Mucosa of rectum (tissue), 2 donors: Measurements from ENCODE around the gene ZNF80.
A peak's percentile ranks its signal among the peaks of the same experiment; 100 is the strongest.

ENCODE experiments used
- H3K27ac ChIP-seq, 2 donors: one replicate each; pipeline ENCODE4 v1.7.0; 2013; ENCODE audit warnings: inconsistent platforms in 2 of 2, low read depth in 2 of 2, low read length in 2 of 2
- H3K27me3 ChIP-seq, 2 donors: one replicate each; pipeline ENCODE4 v1.7.0; 2013; ENCODE audit warnings: low read length in 2 of 2; ENCODE audit not compliant: control insufficient read depth in 2 of 2, insufficient read depth in 2 of 2
- H3K36me3 ChIP-seq, 2 donors: one replicate each; pipeline ENCODE4 v1.7.0; 2013; ENCODE audit warnings: low read length in 2 of 2; ENCODE audit not compliant: control insufficient read depth in 2 of 2, insufficient read depth in 2 of 2
- H3K4me1 ChIP-seq, 2 donors: one replicate each; pipeline ENCODE4 v1.7.0; 2013; ENCODE audit warnings: low read length in 2 of 2, mild to moderate bottlenecking in 1 of 2; ENCODE audit not compliant: control insufficient read depth in 2 of 2, insufficient read depth in 2 of 2
- H3K4me3 ChIP-seq, 2 donors: one replicate each; pipeline ENCODE4 v1.7.0; 2013; ENCODE audit warnings: low read length in 2 of 2
- H3K9ac ChIP-seq, 2 donors: one replicate each; pipeline ENCODE4 v1.7.0; 2013; ENCODE audit warnings: low read length in 2 of 2, low read depth in 1 of 2, mild to moderate bottlenecking in 1 of 2
- H3K9me3 ChIP-seq, 2 donors: one replicate each; pipeline ENCODE4 v1.7.0; 2013; ENCODE audit warnings: low read length in 2 of 2; ENCODE audit not compliant: control insufficient read depth in 2 of 2
- donor health status: healthy.
- donor health status: Normal muscosa, but diverticular disease.

Gene ZNF80

GRCh38 chr3:114221165-114221880 is 16.1 kb downstream of the ZNF80 start:
- no peaks in the 10 kb centered on the region for H3K4me1 ChIP-seq

GRCh38 chr3:114219741-114220140 is 17.6 kb downstream of the ZNF80 start:
- Histone ChIP-seq H3K9me3 (peaks cover 0 to 4% of the 10 kb centered on the region in 2 donors), H3K36me3 (no peaks in the 10 kb centered on the region), H3K27me3 (no peaks in the 10 kb centered on the region), H3K27ac (no peak overlapping the region), H3K9ac (no peak overlapping the region), H3K4me3 (no peak overlapping the region), H3K4me1 (no peaks in the 10 kb centered on the region)

More at GRCh38 chr3:114221165-114221880, 16.1 kb downstream of the ZNF80 start:
- peak overlapping the region in 1 of 2 donors; percentile 66 for H3K27ac ChIP-seq
- no peaks in the 10 kb centered on the region for H3K27me3 ChIP-seq
- no peak overlapping the region for H3K9ac ChIP-seq
- no peaks in the 10 kb centered on the region for H3K36me3 ChIP-seq
- H3K4me3 ChIP-seq, result no peak overlapping the region
- H3K9me3 ChIP-seq, result peaks cover 0 to 8% of the 10 kb centered on the region in 2 donors

GRCh38 chr3:114218578-114219185 is 18.7 kb downstream of the ZNF80 start:
- Histone ChIP-seq H3K9me3 (no peaks in the 10 kb centered on the region), H3K36me3 (no peaks in the 10 kb centered on the region)

GRCh38 chr3:114218006-114218405 is 19.4 kb downstream of the ZNF80 start:
- Histone ChIP-seq H3K27me3 (no peaks in the 10 kb centered on the region), H3K4me1 (no peaks in the 10 kb centered on the region), H3K4me3 (no peak overlapping the region), H3K9ac (no peak overlapping the region), H3K9me3 (no peaks in the 10 kb centered on the region), H3K36me3 (no peaks in the 10 kb centered on the region), H3K27ac (no peak overlapping the region)

More at GRCh38 chr3:114218578-114219185, 18.7 kb downstream of the ZNF80 start:
- Histone ChIP-seq H3K4me1 (no peaks in the 10 kb centered on the region), H3K27me3 (no peaks in the 10 kb centered on the region), H3K9ac (no peak overlapping the region), H3K4me3 (no peak overlapping the region), H3K27ac (no peak overlapping the region)

GRCh38 chr3:114217266-114217665 is 20.1 kb downstream of the ZNF80 start:
- no peak overlapping the region for H3K27ac ChIP-seq
- no peaks in the 10 kb centered on the region for H3K9me3 ChIP-seq
- H3K36me3 ChIP-seq, result no peaks in the 10 kb centered on the region
- H3K9ac ChIP-seq, result no peak overlapping the region
- no peaks in the 10 kb centered on the region for H3K27me3 ChIP-seq
- no peak overlapping the region for H3K4me3 ChIP-seq
- no peaks in the 10 kb centered on the region for H3K4me1 ChIP-seq

GRCh38 chr3:114216186-114216970 is 21.0 kb downstream of the ZNF80 start:
- H3K36me3 ChIP-seq, result no peaks in the 10 kb centered on the region
- H3K9ac ChIP-seq, result no peak overlapping the region
- H3K4me1 ChIP-seq, result no peaks in the 10 kb centered on the region
- H3K27me3 ChIP-seq, result no peaks in the 10 kb centered on the region
- no peak overlapping the region for H3K4me3 ChIP-seq
- H3K27ac ChIP-seq, result no peak overlapping the region
- no peaks in the 10 kb centered on the region for H3K9me3 ChIP-seq

- Histone ChIP-seq H3K9me3 (no peaks in the 10 kb centered on the region), H3K4me3 (peak overlapping the region; percentile 36 to 59), H3K4me1 (no peaks in the 10 kb centered on the region), H3K36me3 (no peaks in the 10 kb centered on the region), H3K27ac (peak overlapping the region; percentile 60 to 76), H3K27me3 (no peaks in the 10 kb centered on the region), H3K9ac (peak overlapping the region; percentile 12 to 14)
Observed at GRCh38 chr3:114214542-114215341, 22.6 kb downstream of the ZNF80 start.

GRCh38 chr3:114213627-114214541 is 23.5 kb downstream of the ZNF80 start:
- H3K27me3 ChIP-seq, result no peaks in the 10 kb centered on the region
- H3K4me3 ChIP-seq, result peak overlapping the region; percentile 36 to 59
- H3K27ac ChIP-seq, result peak overlapping the region; percentile 60 to 76
- H3K9ac ChIP-seq, result peak overlapping the region; percentile 12 to 14
- H3K36me3 ChIP-seq, result no peaks in the 10 kb centered on the region
- H3K9me3 ChIP-seq, result no peaks in the 10 kb centered on the region
- H3K4me1 ChIP-seq, result no peaks in the 10 kb centered on the region

- Histone ChIP-seq H3K27me3 (no peaks in the 10 kb centered on the region), H3K9me3 (no peaks in the 10 kb centered on the region), H3K9ac (no peak overlapping the region), H3K36me3 (no peaks in the 10 kb centered on the region), H3K4me3 (peak overlapping the region in 1 of 2 donors; percentile 59), H3K4me1 (no peaks in the 10 kb centered on the region), H3K27ac (peak overlapping the region in 1 of 2 donors; percentile 6)
Observed at GRCh38 chr3:114213292-114213626, 24.1 kb downstream of the ZNF80 start.
